Brain microvascular endothelial cell (primary cell): ENCODE data around the gene SYCE3.

Source experiments
- DNase-seq: peaks from one replicate; pipeline ENCODE4 v3.0.0-alpha.2; 2020
- H3K27ac ChIP-seq: fragments of 250-450 bp; sonication (Bioruptor Pico); 2 replicates; pipeline ENCODE4 v1.5.1; 2020; ENCODE audit warnings: mild to moderate bottlenecking, moderate library complexity
- H3K27me3 ChIP-seq: fragments of 250-450 bp; sonication (Bioruptor Pico); replicated peaks from 2 replicates; pipeline ENCODE4 v1.5.1; 2020; ENCODE audit warnings: mild to moderate bottlenecking
- H3K36me3 ChIP-seq: fragments of 250-450 bp; sonication (Bioruptor Pico); replicated peaks from 2 replicates; pipeline ENCODE4 v1.5.1; 2020; ENCODE audit warnings: mild to moderate bottlenecking
- H3K4me3 ChIP-seq: 2 replicates; pipeline ENCODE4 v1.5.1; 2011; ENCODE audit warnings: low read depth, mild to moderate bottlenecking, control low read depth, low read length, moderate library complexity
- CTCF ChIP-seq: IDR thresholded peaks from 2 replicates; pipeline ENCODE4 v1.5.1; 2011; ENCODE audit warnings: low read depth, mild to moderate bottlenecking, moderate library complexity, low read length, control low read depth, inconsistent platforms; ENCODE audit errors: missing control alignments
- in situ Hi-C: cut with HindIII; loops from 2 replicates; pipeline ENCODE4 v1.10.0; 2017; ENCODE audit warnings: low sequenced_read_pairs, low pct_ligation_motif_present

SYCE3 gene

GRCh38 chr22:50605613-50606074 lies 42.9 kb upstream of the SYCE3 start:
- in situ Hi-C loops: no loop called here
- Histone ChIP-seq H3K27me3 (peaks cover 44% of the 10 kb centered on the region), H3K4me3 (no peak overlapping the region), H3K36me3 (no peaks in the 10 kb centered on the region), H3K27ac (no peak overlapping the region)
- no peak for DNase-seq
- TF ChIP-seq CTCF: no peak

- DNase-seq: no peak
- TF ChIP-seq CTCF: no peak
- no peaks in the 10 kb centered on the region for H3K36me3 ChIP-seq
- H3K27me3 ChIP-seq: peaks cover 44% of the 10 kb centered on the region
- no peak overlapping the region for H3K4me3 ChIP-seq
- in situ Hi-C loops: no loop called here
- no peak overlapping the region for H3K27ac ChIP-seq
Observed at GRCh38 chr22:50605002-50605612, 42.4 kb upstream of the SYCE3 start.

DNA sequence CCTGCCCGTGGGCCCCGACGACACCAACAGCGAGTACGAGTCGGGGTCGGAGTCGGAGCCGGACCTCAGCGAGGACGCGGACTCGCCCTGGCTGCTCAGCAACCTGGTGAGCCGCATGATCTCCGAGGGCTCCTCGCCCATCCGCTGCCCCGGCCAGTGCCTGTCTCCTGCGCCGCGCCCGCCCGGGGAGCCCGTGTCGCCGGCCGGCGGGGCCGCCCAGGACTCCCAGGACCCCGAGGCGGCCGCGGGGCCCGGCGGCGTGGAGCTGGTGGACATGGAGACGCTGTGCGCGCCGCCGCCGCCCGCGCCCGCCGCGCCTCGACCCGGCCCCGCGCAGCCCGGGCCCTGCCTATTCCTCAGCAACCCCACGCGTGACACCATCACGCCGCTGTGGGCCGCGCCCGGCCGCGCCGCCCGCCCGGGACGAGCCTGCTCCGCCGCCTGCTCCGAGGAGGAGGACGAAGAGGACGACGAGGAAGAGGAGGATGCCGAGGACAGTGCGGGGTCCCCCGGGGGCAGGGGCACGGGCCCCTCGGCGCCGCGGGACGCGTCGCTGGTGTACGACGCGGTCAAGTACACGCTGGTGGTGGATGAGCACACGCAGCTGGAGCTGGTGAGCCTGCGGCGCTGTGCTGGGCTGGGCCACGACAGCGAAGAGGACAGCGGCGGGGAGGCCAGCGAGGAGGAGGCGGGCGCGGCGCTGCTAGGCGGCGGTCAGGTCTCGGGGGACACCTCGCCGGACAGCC lies 41.7 kb upstream of the SYCE3 start:
- in situ Hi-C loops: no loop called here
- Histone ChIP-seq H3K36me3 (no peaks in the 10 kb centered on the region), H3K27ac (no peak overlapping the region), H3K27me3 (peaks cover 49% of the 10 kb centered on the region), H3K4me3 (no peak overlapping the region)
- no peak for TF ChIP-seq CTCF
- no peak for DNase-seq

DNA sequence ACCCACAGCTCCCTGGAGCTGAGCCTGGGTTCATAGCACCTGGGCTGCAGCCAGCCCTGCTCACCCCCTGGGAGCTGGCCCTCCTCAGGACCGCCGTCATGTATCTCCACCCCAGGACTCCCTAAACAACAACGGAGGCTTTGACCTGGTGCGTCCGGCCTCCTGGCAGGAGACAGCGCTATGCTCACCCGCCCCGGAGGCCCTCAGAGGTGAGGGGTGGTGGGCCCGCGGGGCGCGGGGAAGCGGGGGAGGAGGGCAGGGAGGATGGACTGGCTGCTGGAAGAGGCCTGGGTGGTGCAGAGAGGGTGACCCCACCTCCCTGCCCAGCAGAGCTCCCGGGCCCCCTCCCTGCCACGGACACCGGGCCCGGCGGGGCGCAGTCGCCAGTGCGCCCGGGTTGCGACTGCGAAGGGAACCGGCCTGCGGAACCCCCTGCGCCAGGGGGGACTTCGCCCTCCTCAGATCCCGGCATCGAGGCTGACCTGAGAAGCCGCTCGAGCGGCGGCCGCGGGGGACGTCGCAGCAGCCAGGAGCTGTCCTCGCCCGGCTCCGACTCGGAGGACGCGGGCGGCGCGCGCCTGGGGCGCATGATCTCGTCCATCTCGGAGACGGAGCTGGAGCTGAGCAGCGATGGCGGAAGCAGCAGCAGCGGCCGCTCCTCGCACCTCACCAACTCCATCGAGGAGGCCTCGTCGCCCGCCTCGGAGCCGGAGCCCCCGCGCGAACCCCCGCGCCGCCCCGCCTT lies 41.0 kb upstream of the SYCE3 start:
- no peak overlapping the region for H3K4me3 ChIP-seq
- no peak for DNase-seq
- no peak for TF ChIP-seq CTCF
- in situ Hi-C loops: no loop called here
- no peaks in the 10 kb centered on the region for H3K36me3 ChIP-seq
- peaks cover 49% of the 10 kb centered on the region for H3K27me3 ChIP-seq
- H3K27ac ChIP-seq: no peak overlapping the region

- H3K4me3 ChIP-seq: no peak overlapping the region
- TF ChIP-seq CTCF: no peak
- in situ Hi-C loops: no loop called here
- no peaks in the 10 kb centered on the region for H3K36me3 ChIP-seq
- peaks cover 44% of the 10 kb centered on the region for H3K27me3 ChIP-seq
- no peak for DNase-seq
- H3K27ac ChIP-seq: no peak overlapping the region
Observed at GRCh38 chr22:50602338-50602700, 39.6 kb upstream of the SYCE3 start.
